Esophagus squamous epithelium (tissue), 4 donors: Measurements from ENCODE around the gene CDK15.

Experiments
- POLR2A ChIP-seq, 4 donors: fragments of 450-650 bp; IDR thresholded peaks; one replicate each; pipeline ENCODE4 v1.6.1; 2017; ENCODE audit warnings: antibody characterized with exemption in 4 of 4, mild to moderate bottlenecking in 4 of 4, moderate library complexity in 3 of 4
- TF ChIP-seq, protein P1 (sequence below), 6 experiments: fragments of 450-650 bp in 4 of 6; fragments of 200-600 bp in 2 of 6; sonication (generic) in 2 of 6; IDR thresholded peaks; one replicate each; pipeline ENCODE4 v1.5.1; 2016 to 2019; ENCODE audit warnings: antibody characterized with exemption in 6 of 6, mild to moderate bottlenecking in 4 of 6, moderate library complexity in 4 of 6

GRCh38 chr2:201761101-201761500 is 45.2 kb upstream of the CDK15 start:
- TF ChIP-seq, protein P1, sequence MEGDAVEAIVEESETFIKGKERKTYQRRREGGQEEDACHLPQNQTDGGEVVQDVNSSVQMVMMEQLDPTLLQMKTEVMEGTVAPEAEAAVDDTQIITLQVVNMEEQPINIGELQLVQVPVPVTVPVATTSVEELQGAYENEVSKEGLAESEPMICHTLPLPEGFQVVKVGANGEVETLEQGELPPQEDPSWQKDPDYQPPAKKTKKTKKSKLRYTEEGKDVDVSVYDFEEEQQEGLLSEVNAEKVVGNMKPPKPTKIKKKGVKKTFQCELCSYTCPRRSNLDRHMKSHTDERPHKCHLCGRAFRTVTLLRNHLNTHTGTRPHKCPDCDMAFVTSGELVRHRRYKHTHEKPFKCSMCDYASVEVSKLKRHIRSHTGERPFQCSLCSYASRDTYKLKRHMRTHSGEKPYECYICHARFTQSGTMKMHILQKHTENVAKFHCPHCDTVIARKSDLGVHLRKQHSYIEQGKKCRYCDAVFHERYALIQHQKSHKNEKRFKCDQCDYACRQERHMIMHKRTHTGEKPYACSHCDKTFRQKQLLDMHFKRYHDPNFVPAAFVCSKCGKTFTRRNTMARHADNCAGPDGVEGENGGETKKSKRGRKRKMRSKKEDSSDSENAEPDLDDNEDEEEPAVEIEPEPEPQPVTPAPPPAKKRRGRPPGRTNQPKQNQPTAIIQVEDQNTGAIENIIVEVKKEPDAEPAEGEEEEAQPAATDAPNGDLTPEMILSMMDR (IDR thresholded peaks at IDR 0.05) = no peak
- no peak for TF ChIP-seq POLR2A (IDR thresholded peaks at IDR 0.05)
